Activated T-cell treated with anti-CD3 and anti-CD28 coated beads for 1 hour (primary cell): ENCODE measurements around the gene TRIM43B.
"Not testable (repeated sequence)": the region's sequence is repeated elsewhere in the genome, so short reads cannot be mapped to it uniquely, and the experiment has no call there.

ENCODE experiments used
- DNase-seq: peaks from one replicate; pipeline ENCODE4 v3.0.0-alpha.2; 2020; ENCODE audit warnings: low read depth

Gene TRIM43B

GRCh38 chr2:95433973-95434372 lies 50.6 kb downstream of the TRIM43B start:
- not testable (repeated sequence) for DNase-seq

GRCh38 chr2:95433373-95433772 lies 51.2 kb downstream of the TRIM43B start:
- DNase-seq: not testable (repeated sequence)

DNA sequence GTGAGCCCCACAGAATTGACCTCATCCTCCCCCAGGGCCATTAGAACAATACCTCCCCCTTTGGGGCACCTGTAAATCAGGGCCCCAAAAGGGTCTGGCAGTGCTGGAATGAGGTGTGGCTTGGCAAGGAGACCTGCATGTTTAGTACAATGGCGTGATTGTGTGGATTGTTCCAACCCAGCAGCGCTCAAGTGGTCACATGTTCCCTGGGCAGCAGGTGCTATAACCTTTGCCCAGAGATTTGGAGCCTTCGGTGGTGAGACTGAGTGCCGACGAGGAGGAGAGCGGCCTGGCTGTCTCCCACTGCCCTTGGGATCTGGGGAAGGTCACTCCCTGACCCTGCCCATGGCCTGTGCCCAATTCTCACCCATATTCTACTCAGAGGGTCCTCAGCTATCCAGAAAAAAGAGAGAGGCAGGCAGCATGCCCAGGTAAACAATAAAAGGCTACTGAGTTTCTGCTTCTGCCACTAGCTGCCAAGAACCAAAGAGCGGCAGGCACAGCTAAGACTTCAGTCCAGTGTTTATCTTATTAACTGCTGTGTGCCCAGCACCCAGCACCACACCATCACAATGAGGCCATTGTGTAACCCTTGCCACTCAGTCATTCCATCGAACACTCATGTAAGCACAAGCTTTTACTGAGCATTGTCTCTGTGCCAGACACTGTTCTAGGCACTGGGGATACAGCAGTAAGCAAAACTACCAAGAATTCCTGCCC lies 54.6 kb downstream of the TRIM43B start:
- not testable (repeated sequence) for DNase-seq

DNA sequence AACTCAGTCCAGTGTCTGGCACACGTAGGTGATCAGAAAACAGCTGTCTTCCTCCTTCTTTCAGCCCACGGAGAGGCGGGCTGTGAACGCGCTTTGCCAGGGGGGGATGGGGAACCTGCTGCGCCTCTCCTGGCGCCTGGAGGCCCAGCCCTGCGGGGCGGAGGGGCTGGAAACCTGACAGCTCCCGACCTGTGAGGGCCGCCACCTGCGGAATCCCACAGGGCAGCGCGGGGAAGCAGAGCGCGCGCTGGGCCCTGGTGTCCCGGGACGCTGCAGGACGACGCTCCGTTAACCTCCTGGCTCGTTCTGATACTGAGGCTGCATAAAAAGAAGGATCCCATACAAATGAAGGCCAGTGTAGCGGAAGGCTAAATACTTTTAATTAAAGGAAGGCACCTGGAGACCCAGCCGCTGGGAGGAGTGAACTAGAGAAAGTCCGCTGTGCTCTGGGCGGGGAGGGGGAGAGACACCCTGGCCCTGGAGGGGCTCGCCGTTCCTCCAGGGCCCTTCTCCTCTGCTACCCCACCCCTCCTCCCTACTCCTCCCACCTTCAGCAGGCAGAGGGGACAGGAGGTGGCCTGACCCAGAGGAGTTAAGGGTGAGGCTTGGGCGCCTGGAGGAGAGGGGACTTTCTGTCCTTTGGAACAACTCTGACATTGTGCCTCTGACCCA lies 57.2 kb downstream of the TRIM43B start:
- not testable (repeated sequence) for DNase-seq
